GM21825 (cell line): Measurements from ENCODE around the gene DYNLT1.

Experiments used
- ATAC-seq: cut with Tn5 transposase; IDR thresholded peaks from one replicate; pipeline ENCODE4 v1.9.1; 2021; ENCODE audit warnings: mild to moderate bottlenecking, moderate library complexity; ENCODE audit not compliant: unreplicated experiment

Gene DYNLT1

GRCh38 chr6:158604048-158604406 lies 40.5 kb downstream of the DYNLT1 start:
- no peak for ATAC-seq

GRCh38 chr6:158603261-158604047 lies 41.1 kb downstream of the DYNLT1 start:
- ATAC-seq: no peak

- ATAC-seq: no peak
Observed at GRCh38 chr6:158599635-158600034, 44.9 kb downstream of the DYNLT1 start.

GRCh38 chr6:158597565-158597964 lies 47.0 kb downstream of the DYNLT1 start:
- ATAC-seq: no peak

GRCh38 chr6:158596861-158597260 lies 47.7 kb downstream of the DYNLT1 start:
- no peak for ATAC-seq

- ATAC-seq: no peak
Observed at GRCh38 chr6:158595223-158595622, 49.3 kb downstream of the DYNLT1 start.

- no peak for ATAC-seq
Observed at GRCh38 chr6:158593670-158594069, 50.9 kb downstream of the DYNLT1 start.

- no peak for ATAC-seq
Observed at GRCh38 chr6:158591810-158592209, 52.7 kb downstream of the DYNLT1 start.

GRCh38 chr6:158591134-158591809 lies 53.3 kb downstream of the DYNLT1 start:
- ATAC-seq: no peak

GRCh38 chr6:158589366-158589765 lies 55.2 kb downstream of the DYNLT1 start:
- ATAC-seq: no peak

- no peak for ATAC-seq
Observed at GRCh38 chr6:158586652-158587051, 57.9 kb downstream of the DYNLT1 start.
